Activated T-helper 9 cell treated with anti-CD3 and anti-CD28 coated beads, Interleukin-2, amount 50 U/mL, for 16 hours (primary cell): ENCODE data around the gene SAMM50.

ENCODE experiments used
- DNase-seq: peaks from one replicate; pipeline ENCODE4 v3.0.0-alpha.2; 2020; ENCODE audit warnings: low read depth

The SAMM50 gene

GRCh38 chr22:43955040-43955882, at the start of gene SAMM50:
SAMM50 (plus strand) TSS chr22:43955442; CDS start chr22:43955578, 136 bp downstream.
- peak; percentile 86 for DNase-seq

- no peak for DNase-seq
These were observed 49.6 kb upstream of the SAMM50 start for GRCh38 chr22:43905681-43906080.

GRCh38 chr22:43909708-43910107, 45.5 kb upstream of the SAMM50 start:
- no peak for DNase-seq

- DNase-seq: no peak
These were observed 45.0 kb upstream of the SAMM50 start for GRCh38 chr22:43910178-43910695.

- no peak for DNase-seq
These were observed 43.9 kb upstream of the SAMM50 start for GRCh38 chr22:43911351-43911750.

- no peak for DNase-seq
These were observed 37.7 kb upstream of the SAMM50 start for GRCh38 chr22:43917521-43917920.

- DNase-seq: no peak
These were observed 35.9 kb upstream of the SAMM50 start for GRCh38 chr22:43919106-43919973.

GRCh38 chr22:43921370-43921769, 33.9 kb upstream of the SAMM50 start:
- DNase-seq: no peak

GRCh38 chr22:43922123-43922522, 33.1 kb upstream of the SAMM50 start:
- DNase-seq: no peak

- no peak for DNase-seq
These were observed 32.1 kb upstream of the SAMM50 start for GRCh38 chr22:43923191-43923590.

GRCh38 chr22:43923631-43924464, 31.4 kb upstream of the SAMM50 start, which contains the start of gene PNPLA3:
PNPLA3 (plus strand) TSS chr22:43923805; CDS start chr22:43923912, 107 bp downstream.
- DNase-seq: peak; percentile 67

GRCh38 chr22:43924877-43925276, 30.4 kb upstream of the SAMM50 start:
- no peak for DNase-seq

- no peak for DNase-seq
These were observed 29.6 kb upstream of the SAMM50 start for GRCh38 chr22:43925433-43926348.

GRCh38 chr22:43926349-43926710, 28.9 kb upstream of the SAMM50 start:
- no peak for DNase-seq

GRCh38 chr22:43928468-43928867, 26.8 kb upstream of the SAMM50 start:
- DNase-seq: no peak

GRCh38 chr22:43928908-43929307, 26.3 kb upstream of the SAMM50 start:
- no peak for DNase-seq

- no peak for DNase-seq
These were observed 23.5 kb upstream of the SAMM50 start for GRCh38 chr22:43931771-43932170.

GRCh38 chr22:43941449-43941848, 13.8 kb upstream of the SAMM50 start:
- DNase-seq: no peak

GRCh38 chr22:43944670-43945430, 10.4 kb upstream of the SAMM50 start:
- DNase-seq: no peak
